Ascending aorta (tissue), 2 donors: ENCODE data around the gene CERS2. TPM values are rescaled to one million over a fixed set of nuclear protein-coding genes. Genes with fewer than 3 reads are reported as not detected.

Experiments
- DNase-seq, 2 donors: peaks; one replicate each; pipeline ENCODE4 v3.0.0-alpha.2; 2019; ENCODE audit warnings: low spot score in 2 of 2
- H3K27ac ChIP-seq, 2 donors: fragments of 200-600 bp; sonication (generic); one replicate each; pipeline ENCODE4 v1.5.1; 2016 to 2017; ENCODE audit warnings: mild to moderate bottlenecking in 1 of 2
- H3K27me3 ChIP-seq: fragments of 200-600 bp; sonication (generic); one replicate; pipeline ENCODE4 v1.5.1; 2017
- H3K36me3 ChIP-seq, 2 donors: fragments of 200-600 bp; sonication (generic); one replicate each; pipeline ENCODE4 v1.5.1; 2016
- H3K4me1 ChIP-seq, 2 donors: fragments of 200-600 bp; sonication (generic); one replicate each; pipeline ENCODE4 v1.5.1; 2016 to 2017; ENCODE audit warnings: mild to moderate bottlenecking in 1 of 2
- H3K4me3 ChIP-seq, 2 donors: fragments of 200-600 bp; sonication (generic); one replicate each; pipeline ENCODE4 v1.5.1; 2016 to 2017; ENCODE audit warnings: mild to moderate bottlenecking in 1 of 2
- H3K9me3 ChIP-seq, 2 donors: fragments of 200-600 bp; sonication (generic); one replicate each; pipeline ENCODE4 v1.5.1; 2016
- intact Hi-C: fragments of 100-400 bp; cut with DNase I; formaldehyde crosslinking; loops from one replicate; pipeline ENCODE4 v1.15.1; 2023
- total RNA-seq: library from RNA; depleted of rRNA; stranded (reverse); fragments of >200 nt; gene quantifications from one replicate; pipeline ENCODE4 v1.1.0, GENCODE V29; 2016
- TF ChIP-seq, protein P1 (sequence below), 3 experiments: fragments of 200-600 bp in 2 of 3; fragments of 450-650 bp in 1 of 3; sonication (generic) in 2 of 3; IDR thresholded peaks; one replicate each; pipeline ENCODE4 v1.5.1; 2016 to 2019; ENCODE audit warnings: antibody characterized with exemption in 3 of 3, mild to moderate bottlenecking in 1 of 3, moderate library complexity in 1 of 3

The CERS2 gene
- total RNA-seq, 1 donor from 2014 or later: 114 TPM

DNA sequence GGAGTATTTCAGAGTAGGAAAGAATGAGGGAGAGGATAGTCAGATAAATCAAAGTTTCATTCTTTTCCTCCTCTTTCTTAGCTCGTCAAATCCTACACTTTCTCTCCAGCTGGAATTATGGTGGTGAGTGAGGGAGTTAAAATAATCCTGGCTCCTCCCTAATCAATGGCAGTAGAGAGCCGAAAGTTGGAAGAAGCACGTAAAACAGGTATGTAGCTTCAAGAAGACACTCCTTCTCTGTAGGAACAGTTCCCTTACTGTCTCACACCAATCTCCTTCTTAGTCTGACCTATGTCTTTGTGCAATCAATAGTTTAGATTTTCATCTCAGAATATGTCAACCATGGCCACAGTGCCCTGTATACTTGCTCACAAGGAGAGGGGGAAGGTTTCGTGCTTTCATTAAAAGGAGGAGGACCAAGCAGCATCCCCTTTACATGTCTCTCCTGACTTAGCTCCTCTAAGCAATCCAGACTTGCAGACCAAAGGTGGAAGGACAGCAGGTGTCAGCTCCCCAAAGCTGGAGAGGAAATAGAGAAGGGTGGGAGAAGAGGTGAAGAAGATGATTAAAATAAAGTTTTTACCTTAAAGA, 31.2 kb upstream of the CERS2 start:
- intact Hi-C loops: loop anchor here (10.0 kb wide), 1 partner anchor 311 kb away; the partner anchor contains the start of gene GOLPH3L
- Histone ChIP-seq H3K9me3 (no peaks in the 10 kb centered on the region), H3K36me3 (peaks cover 3 to 7% of the 10 kb centered on the region in 2 donors), H3K4me1 (peaks cover 11 to 46% of the 10 kb centered on the region in 2 donors), H3K27ac (peak overlapping the region; percentile 85 to 87), H3K27me3 (no peaks in the 10 kb centered on the region), H3K4me3 (peak overlapping the region; percentile 64 to 70)
- TF ChIP-seq, protein P1, sequence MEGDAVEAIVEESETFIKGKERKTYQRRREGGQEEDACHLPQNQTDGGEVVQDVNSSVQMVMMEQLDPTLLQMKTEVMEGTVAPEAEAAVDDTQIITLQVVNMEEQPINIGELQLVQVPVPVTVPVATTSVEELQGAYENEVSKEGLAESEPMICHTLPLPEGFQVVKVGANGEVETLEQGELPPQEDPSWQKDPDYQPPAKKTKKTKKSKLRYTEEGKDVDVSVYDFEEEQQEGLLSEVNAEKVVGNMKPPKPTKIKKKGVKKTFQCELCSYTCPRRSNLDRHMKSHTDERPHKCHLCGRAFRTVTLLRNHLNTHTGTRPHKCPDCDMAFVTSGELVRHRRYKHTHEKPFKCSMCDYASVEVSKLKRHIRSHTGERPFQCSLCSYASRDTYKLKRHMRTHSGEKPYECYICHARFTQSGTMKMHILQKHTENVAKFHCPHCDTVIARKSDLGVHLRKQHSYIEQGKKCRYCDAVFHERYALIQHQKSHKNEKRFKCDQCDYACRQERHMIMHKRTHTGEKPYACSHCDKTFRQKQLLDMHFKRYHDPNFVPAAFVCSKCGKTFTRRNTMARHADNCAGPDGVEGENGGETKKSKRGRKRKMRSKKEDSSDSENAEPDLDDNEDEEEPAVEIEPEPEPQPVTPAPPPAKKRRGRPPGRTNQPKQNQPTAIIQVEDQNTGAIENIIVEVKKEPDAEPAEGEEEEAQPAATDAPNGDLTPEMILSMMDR (IDR thresholded peaks at IDR 0.05): no peak
- DNase-seq: no peak

DNA sequence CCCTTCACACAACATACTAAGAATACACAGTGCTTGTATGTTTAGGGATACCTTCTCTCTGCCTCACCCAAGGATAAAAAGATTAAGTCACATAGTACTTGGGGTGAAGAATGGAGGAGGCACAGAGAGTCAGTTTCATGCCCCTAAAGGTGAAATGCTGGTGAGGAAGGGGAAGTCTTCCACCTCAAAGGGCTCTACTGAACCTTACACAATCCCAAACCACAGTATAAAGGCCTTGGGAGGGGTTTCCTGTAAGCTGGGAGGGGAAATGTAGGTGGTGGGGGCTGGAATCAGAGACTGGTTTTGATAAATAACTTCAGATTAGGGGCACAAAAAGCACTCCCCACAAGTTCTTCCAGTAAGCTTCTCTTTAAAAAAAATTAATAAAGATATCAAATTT, 28.5 kb upstream of the CERS2 start:
- H3K4me3 ChIP-seq: peak overlapping the region in 1 of 2 donors; percentile 70
- H3K9me3 ChIP-seq: no peaks in the 10 kb centered on the region
- no peaks in the 10 kb centered on the region for H3K27me3 ChIP-seq
- peaks cover 11 to 40% of the 10 kb centered on the region in 2 donors for H3K4me1 ChIP-seq
- H3K36me3 ChIP-seq: peaks cover 21 to 23% of the 10 kb centered on the region in 2 donors
- intact Hi-C loops: loop anchor here (10.0 kb wide), 1 partner anchor 308 kb away; the partner anchor contains the start of gene GOLPH3L
- H3K27ac ChIP-seq: no peak overlapping the region
- DNase-seq: no peak
- TF ChIP-seq, protein P1 (IDR thresholded peaks at IDR 0.05): no peak

DNA sequence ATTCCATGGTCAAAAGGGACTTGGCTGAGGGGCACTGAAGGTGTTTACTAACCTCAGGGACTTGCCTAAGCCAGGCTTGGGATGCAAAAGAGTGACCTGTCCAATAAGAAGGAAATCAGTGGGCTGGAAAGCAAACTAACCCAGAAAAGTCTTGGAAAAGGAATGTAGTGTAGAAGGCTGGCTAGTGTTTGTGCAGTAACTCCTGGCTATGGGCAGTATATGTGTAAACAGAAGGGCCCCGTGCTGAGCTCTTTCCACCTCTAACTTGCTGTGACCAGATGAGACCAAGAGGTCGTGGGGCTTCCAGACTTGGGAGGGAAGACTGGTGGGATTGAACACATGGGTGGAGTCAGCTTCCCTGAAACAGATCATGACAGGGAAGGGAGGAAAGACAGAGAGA, 28.0 kb upstream of the CERS2 start:
- H3K27ac ChIP-seq: no peak overlapping the region
- TF ChIP-seq, protein P1 (IDR thresholded peaks at IDR 0.05): no peak

DNA sequence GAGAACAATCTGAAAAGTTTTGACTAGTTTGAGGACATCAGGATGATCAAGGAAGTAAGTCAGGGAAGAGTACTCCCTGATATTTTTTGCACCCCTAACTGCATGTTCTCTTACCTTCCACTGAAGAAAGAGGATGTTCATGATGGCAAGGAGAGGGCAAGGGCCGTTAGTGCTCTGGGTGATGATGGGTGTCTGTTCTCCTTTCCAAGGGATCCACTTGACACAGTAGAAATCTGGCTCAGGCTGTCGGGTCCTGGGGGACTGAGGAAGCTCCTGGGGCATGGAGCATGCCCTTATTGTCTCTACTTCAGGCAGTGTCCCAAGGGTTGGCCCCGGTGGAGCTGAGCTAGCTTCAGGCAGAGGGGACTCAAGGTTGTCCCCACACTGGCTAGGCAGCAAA, 27.4 kb upstream of the CERS2 start:
- Histone ChIP-seq H3K4me1 (peaks cover 8 to 31% of the 10 kb centered on the region in 2 donors), H3K36me3 (peaks cover 32 to 34% of the 10 kb centered on the region in 2 donors), H3K27ac (no peak overlapping the region), H3K27me3 (no peaks in the 10 kb centered on the region), H3K9me3 (no peaks in the 10 kb centered on the region), H3K4me3 (no peak overlapping the region)
- TF ChIP-seq, protein P1 (IDR thresholded peaks at IDR 0.05): no peak
- no peak for DNase-seq
- intact Hi-C loops: loop anchor here (10.0 kb wide), 1 partner anchor 307 kb away; the partner anchor contains the start of gene GOLPH3L

More for the DNA sequence above, 28.0 kb upstream of the CERS2 start:
- Histone ChIP-seq H3K9me3 (no peaks in the 10 kb centered on the region), H3K4me3 (no peak overlapping the region), H3K36me3 (peaks cover 26 to 29% of the 10 kb centered on the region in 2 donors), H3K4me1 (peaks cover 9 to 37% of the 10 kb centered on the region in 2 donors), H3K27me3 (no peaks in the 10 kb centered on the region)
- no peak for DNase-seq
- intact Hi-C loops: loop anchor here (10.0 kb wide), 1 partner anchor 308 kb away; the partner anchor contains the start of gene GOLPH3L

DNA sequence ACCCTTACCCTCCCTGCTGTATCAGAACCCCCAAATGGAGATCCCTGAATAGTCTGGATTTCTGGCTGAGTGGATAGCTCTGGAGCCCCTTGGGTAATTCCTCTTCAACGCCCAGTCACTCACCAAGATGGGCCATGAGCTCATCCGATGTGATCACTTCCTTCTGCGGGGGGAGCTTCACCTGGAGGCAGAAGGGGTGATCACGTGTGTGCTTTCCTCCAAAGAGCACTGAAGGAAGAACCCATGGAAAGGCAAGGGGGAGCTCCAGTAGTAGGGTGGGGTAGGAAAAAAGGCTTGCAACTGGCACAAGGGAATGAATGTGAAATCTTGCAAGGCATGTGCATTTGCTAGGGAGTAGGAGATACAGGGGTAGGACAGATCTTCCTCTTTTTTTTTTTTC, 27.0 kb upstream of the CERS2 start:
- Histone ChIP-seq H3K9me3 (no peaks in the 10 kb centered on the region), H3K27ac (no peak overlapping the region), H3K36me3 (peaks cover 35 to 39% of the 10 kb centered on the region in 2 donors), H3K4me3 (no peak overlapping the region), H3K4me1 (peaks cover 8 to 29% of the 10 kb centered on the region in 2 donors), H3K27me3 (no peaks in the 10 kb centered on the region)
- TF ChIP-seq, protein P1 (IDR thresholded peaks at IDR 0.05): no peak
- no peak for DNase-seq
- intact Hi-C loops: loop anchor here (10.0 kb wide), 1 partner anchor 307 kb away; the partner anchor contains the start of gene GOLPH3L
